Measurements from ENCODE around the gene SKAP1.
"Not testable (repeated sequence)": the region's sequence is repeated elsewhere in the genome, so short reads cannot be mapped to it uniquely, and the experiment has no call there.

The SKAP1 gene

DNA sequence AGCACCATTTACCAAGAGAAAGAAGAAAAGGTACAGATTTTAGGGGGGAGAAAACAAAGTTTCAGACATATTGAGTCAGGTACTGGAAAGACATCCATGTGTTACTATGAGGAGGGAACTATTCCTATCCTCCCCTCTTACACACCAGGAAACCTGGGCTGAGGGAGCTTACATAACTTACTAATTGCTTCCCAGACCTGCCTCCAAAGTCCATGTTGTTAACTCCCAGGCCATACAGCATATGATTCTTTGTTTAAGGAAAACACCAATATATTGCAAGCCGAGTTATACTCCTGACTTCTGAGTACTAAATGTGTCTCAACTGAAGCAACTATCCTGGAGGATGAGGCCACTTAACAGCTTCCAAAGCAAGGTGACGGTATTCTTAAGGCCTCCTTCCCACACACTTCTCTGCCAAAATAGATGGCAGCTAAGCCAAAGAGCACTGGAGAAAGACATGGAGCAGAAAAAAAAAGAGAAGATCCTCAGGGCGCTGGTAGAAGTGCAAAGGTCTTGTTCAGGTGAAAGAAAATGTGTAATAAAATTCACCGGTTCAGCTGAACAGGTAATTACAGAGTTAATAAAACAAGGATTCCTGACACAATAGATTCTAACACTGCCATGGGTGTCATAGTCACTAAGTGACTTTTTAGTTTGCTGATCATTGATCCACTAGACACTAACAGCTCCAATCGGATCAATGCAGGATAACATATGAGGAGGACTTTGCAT, 151.1 kb downstream of the SKAP1 start:
- no peak for FAIRE-seq

GRCh38 chr17:48276776-48277175, 153.2 kb downstream of the SKAP1 start:
- FAIRE-seq = no peak

DNA sequence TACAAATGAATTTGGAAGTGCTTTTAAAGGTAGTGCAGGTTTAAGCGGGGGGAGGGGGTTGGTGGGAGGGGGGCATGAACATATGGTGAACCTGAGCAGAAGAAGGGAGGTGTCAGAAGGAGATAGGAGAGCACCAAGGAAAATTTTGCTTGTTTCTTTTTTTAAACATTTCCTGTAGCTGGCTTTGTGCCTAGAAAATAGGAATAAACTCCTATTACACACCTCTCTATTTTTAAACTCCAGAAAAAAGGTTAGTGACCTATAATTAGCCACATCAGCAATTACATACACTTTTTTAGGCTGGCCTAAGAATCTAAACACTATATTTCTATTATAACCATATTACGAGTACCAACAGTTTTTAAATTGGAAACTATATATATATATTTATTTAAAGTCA, 159.1 kb downstream of the SKAP1 start:
- no peak for FAIRE-seq

DNA sequence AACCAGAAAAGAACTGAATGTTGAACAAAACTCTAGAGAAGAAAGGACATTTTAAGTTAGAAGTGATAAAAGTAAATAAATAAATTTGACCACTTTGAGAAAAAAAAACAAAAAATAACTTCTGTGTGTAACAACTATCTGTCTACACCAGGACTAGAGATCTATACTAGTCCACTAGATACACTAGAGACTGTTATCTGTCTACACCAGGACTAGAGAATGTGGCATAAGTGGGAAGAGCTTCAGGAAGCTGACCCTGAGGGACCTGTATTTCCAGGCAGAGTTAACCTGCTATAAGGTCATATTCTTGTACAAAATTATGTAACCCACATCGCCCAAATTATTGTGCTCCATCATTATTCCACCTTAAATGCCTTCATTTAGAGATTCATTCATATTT, 160.8 kb downstream of the SKAP1 start:
- FAIRE-seq = no peak

- peak; percentile 88 for FAIRE-seq
Measured at GRCh38 chr17:48263731-48264035, 166.3 kb downstream of the SKAP1 start.

GRCh38 chr17:48262982-48263730, 166.9 kb downstream of the SKAP1 start:
- peak; percentile 92 for FAIRE-seq

GRCh38 chr17:48261297-48261880, 168.6 kb downstream of the SKAP1 start:
- FAIRE-seq = peak; percentile 97

DNA sequence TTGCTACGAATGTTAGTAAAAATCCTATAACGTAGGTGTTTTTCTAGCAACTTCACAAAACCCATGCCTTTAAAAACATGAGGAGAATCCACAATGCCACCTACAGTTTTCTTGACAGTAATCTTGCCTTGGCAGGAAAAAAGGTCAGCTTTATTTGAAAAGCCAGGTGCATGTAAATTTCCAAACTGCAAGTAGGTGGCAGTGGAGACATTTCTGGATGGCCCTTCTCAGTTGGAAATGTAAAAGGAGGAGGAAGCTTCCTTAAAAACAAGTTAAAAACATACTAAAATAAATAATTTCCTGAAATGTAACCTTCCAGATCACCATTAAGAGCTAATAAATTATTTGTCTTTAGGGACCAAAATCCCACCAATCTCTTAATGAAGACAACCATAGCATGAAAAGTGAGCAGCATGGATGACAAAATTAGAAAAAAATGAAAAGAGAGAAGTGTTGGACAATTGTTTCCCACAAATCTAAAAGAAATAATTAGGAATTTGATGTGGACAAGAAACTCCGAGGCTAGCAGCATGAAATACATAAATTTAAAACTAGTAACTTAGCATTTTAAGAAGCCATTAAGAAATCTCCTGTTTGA, 170.2 kb downstream of the SKAP1 start:
- peak; percentile 95 for FAIRE-seq

DNA sequence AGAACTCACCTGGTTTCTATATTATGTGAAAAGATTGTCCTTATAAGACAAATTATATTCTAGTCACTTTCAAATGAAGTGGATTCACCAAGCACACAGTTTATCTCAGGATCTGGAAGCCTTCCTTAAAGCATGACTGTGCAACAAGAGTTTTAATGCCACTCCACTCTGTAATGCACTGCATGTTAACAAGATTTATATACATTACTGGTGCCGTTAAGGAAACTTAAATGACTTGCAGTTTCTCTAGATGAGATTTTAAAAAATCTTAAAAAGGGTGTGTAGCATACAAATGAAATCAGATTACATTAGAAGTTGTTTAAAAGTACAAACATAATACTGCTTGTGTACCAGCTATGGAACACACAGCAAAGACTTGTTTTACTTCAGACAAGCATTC, 171.7 kb downstream of the SKAP1 start:
- peak; percentile 85 for FAIRE-seq

- FAIRE-seq = no peak
Measured at GRCh38 chr17:48255759-48256158, 174.3 kb downstream of the SKAP1 start.

DNA sequence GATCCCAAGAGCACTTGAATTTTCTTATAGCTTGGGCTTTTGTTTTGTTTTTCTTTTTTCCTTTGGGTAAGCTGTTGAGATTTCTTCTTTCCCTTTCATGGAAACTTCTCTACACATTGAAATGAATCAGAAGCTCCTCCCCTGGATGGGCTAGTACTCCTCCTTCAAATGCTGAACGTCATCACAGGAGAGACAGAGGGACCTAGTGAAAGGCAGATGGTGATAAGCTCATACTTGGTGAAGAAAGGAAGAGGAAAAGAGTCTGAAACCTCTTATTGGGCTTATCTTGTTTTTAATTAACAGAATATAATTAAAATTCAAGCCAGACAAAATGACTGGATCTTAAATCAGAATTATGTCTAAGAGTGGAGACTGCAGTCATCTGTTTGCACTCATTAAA, 175.1 kb downstream of the SKAP1 start:
- peak; percentile 77 for FAIRE-seq

GRCh38 chr17:48253975-48254374, 176.0 kb downstream of the SKAP1 start:
- FAIRE-seq = no peak

- FAIRE-seq = no peak
Measured at GRCh38 chr17:48251950-48252349, 178.1 kb downstream of the SKAP1 start.

DNA sequence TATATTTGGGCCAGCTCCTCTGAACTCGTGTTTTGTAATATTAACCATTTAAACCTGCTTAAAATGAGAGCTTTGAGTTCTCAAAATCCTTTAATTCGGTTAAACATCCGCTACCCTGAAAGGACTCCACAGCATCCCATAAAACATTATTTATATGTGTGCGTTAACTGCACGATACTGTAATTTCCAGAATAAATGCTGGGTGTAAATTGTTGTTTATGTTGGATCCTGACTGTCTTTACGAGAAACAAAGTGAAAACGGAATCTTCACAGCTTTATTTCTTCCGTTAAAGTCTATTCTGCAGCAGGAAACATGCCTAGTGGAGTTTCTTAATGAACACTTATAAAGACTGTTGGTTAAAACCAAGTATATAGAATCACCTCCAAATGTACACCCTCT, 179.1 kb downstream of the SKAP1 start:
- FAIRE-seq = peak; percentile 87

- not testable (repeated sequence) for FAIRE-seq
Measured at GRCh38 chr17:48250059-48250458, 180.0 kb downstream of the SKAP1 start.

- no peak for FAIRE-seq
Measured at GRCh38 chr17:48247603-48248002, 182.4 kb downstream of the SKAP1 start.

DNA sequence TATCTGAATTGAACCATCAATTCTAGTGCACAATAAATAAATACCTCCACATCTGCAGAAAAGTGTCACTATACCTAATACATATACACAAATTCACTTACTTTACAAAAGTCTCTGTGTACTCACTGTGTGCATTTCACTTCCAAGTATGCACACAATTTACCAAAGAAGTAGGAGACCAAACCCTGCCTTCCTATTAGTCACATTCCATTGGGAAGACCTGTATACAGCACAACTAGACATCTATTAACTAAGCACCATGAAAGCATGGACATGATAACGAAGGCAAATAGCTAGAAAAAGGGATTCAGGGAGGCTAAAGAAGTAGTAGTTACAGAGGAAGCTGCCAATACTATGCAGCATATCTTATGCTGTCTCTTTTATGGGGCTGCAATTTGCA, 183.0 kb downstream of the SKAP1 start:
- FAIRE-seq = no peak

- FAIRE-seq = peak; percentile 92
Measured at GRCh38 chr17:48246612-48247011, 183.4 kb downstream of the SKAP1 start.

GRCh38 chr17:48245465-48246033, 184.5 kb downstream of the SKAP1 start:
- not testable (repeated sequence) for FAIRE-seq

DNA sequence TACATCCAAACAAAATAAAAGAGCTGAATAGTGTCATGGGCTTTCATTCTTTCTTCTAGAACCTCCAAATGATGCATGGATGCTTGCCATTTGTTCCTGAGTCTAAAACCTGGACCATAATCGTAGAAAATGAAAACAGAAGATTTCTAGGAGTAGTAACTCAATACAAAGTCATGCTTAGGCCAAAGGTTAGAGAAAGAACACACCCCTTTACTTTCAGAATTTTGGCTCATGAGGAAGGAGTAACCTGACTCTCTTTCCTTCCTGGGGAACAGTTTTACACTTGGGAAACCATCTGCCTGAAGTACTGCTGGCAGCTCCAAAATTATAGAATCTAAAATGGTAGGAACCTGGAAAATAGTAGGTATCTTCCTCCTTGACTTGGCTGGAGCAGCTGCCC, 185.2 kb downstream of the SKAP1 start:
- no peak for FAIRE-seq

GRCh38 chr17:48244121-48244711, 185.8 kb downstream of the SKAP1 start:
- peak; percentile 91 for FAIRE-seq

GRCh38 chr17:48241770-48242497, 188.1 kb downstream of the SKAP1 start:
- FAIRE-seq = no peak
